Endothelial cell of umbilical vein (primary cell): ENCODE data around the gene DCP2. TPM values are rescaled to one million over a fixed set of nuclear protein-coding genes. Genes with fewer than 3 reads are reported as not detected.

Experiments used
- BruUV-seq: library from RNA; stranded (reverse); fragments of 400-500 nt; replicated peaks from 2 replicates; lab custom pipeline; 2021; lab: Mats Ljungman, UMichigan
- CTCF ChIA-PET: fragments of 300-600, 350-600 bp; sonication (Branson Sonifier 250); formaldehyde crosslinking; loops from one replicate; lab custom pipeline; 2021; ENCODE audit warnings: antibody characterized with exemption, inconsistent platforms; lab: Charles Lee
- POLR2A ChIA-PET: fragments of 300-600, 350-600 bp; sonication (Branson Sonifier 250); formaldehyde crosslinking; loops from one replicate; lab custom pipeline; 2021; ENCODE audit warnings: antibody characterized with exemption, inconsistent platforms; lab: Charles Lee
- DNase-seq: peaks from one replicate; pipeline ENCODE4 v3.0.0-alpha.2; 2011; ENCODE audit warnings: low read depth, low spot score
- FAIRE-seq: peaks from 2 replicates; lab custom pipeline; 2011; peaks lifted over from hg19 to GRCh38; lab: Jason Lieb, UNC
- H2AFZ ChIP-seq: 2 replicates; pipeline ENCODE4 v1.6.0; 2012; ENCODE audit warnings: low read depth, low read length, control low read depth, inconsistent platforms
- H3K27ac ChIP-seq: 2 replicates; pipeline ENCODE4 v1.5.1; 2011; ENCODE audit warnings: low read depth, mild to moderate bottlenecking, control low read depth, low read length, moderate library complexity; ENCODE audit not compliant: insufficient read depth
- H3K27me3 ChIP-seq, 2 experiments: 2 replicates each; pipeline versions ENCODE4 v1.6.0 to v1.6.1; 2011; ENCODE audit warnings: low read length in 2 of 2, mixed read lengths in 1 of 2; ENCODE audit not compliant: control insufficient read depth in 2 of 2, insufficient read depth in 2 of 2
- H3K36me3 ChIP-seq, 2 experiments: 2 replicates in 1 of 2; 3 replicates in 1 of 2; pipeline ENCODE4 v1.5.1; 2011; ENCODE audit warnings: low read length in 2 of 2, mild to moderate bottlenecking in 1 of 2, moderate library complexity in 1 of 2; ENCODE audit not compliant: control insufficient read depth in 2 of 2, insufficient read depth in 2 of 2; ENCODE audit errors: extremely low read depth in 1 of 2
- H3K4me1 ChIP-seq: 3 replicates; pipeline ENCODE4 v1.5.1; 2011; ENCODE audit warnings: mild to moderate bottlenecking, low read length; ENCODE audit not compliant: control insufficient read depth, insufficient read depth; ENCODE audit errors: extremely low read depth
- H3K4me2 ChIP-seq: 2 replicates; pipeline ENCODE4 v1.6.1; 2011; ENCODE audit warnings: low read length, control low read depth, mixed read lengths; ENCODE audit not compliant: insufficient read depth
- H3K4me3 ChIP-seq, 3 experiments: fragments of 200-600 bp in 1 of 3; sonication (generic), shearing (Covaris generic) in 1 of 3; replicated peaks in 1 of 3; 2 replicates each; pipeline ENCODE4 v1.5.1; 2011 to 2016; ENCODE audit warnings: control low read depth in 3 of 3, low read length in 3 of 3, mild to moderate bottlenecking in 2 of 3, inconsistent platforms in 1 of 3, low read depth in 1 of 3, moderate library complexity in 1 of 3; ENCODE audit not compliant: insufficient read depth in 1 of 3
- H3K79me2 ChIP-seq: 2 replicates; pipeline ENCODE4 v1.6.0; 2012; ENCODE audit warnings: low read length, inconsistent platforms; ENCODE audit not compliant: control insufficient read depth, insufficient read depth
- H3K9ac ChIP-seq: replicated peaks from 2 replicates; pipeline ENCODE3; 2011; ENCODE audit warnings: low read length, control low read depth; ENCODE audit not compliant: insufficient read depth; ENCODE audit errors: extremely low read depth
- H3K9me1 ChIP-seq: replicated peaks from 3 replicates; pipeline ENCODE4 v1.6.0; 2011; ENCODE audit warnings: mild to moderate bottlenecking, low read length; ENCODE audit not compliant: control insufficient read depth, insufficient read depth; ENCODE audit errors: extremely low read depth
- H3K9me3 ChIP-seq: replicated peaks from 2 replicates; pipeline ENCODE4 v1.5.1; 2012; ENCODE audit warnings: low read length, inconsistent platforms; ENCODE audit not compliant: control insufficient read depth, insufficient read depth
- H4K20me1 ChIP-seq: replicated peaks from 2 replicates; pipeline ENCODE3; 2011; ENCODE audit warnings: mild to moderate bottlenecking, low read length; ENCODE audit not compliant: control insufficient read depth, insufficient read depth; ENCODE audit errors: extremely low read depth
- CTCF ChIP-seq, 2 donors: IDR thresholded peaks; 1 replicate in 1 of 2; 2 replicates in 1 of 2; pipeline ENCODE4 v1.5.1; 2011; ENCODE audit warnings: low read length in 2 of 2, mild to moderate bottlenecking in 2 of 2, moderate library complexity in 2 of 2, control low read depth in 1 of 2, inconsistent platforms in 1 of 2, low read depth in 1 of 2; ENCODE audit not compliant: insufficient read depth in 1 of 2; ENCODE audit errors: extremely low read depth in 1 of 2
- EZH2 ChIP-seq: IDR thresholded peaks from 2 replicates; pipeline ENCODE4 v1.6.1; 2012; ENCODE audit warnings: borderline replicate concordance, low read depth, mild to moderate bottlenecking, moderate library complexity, low read length, inconsistent platforms; ENCODE audit not compliant: severe bottlenecking
- FOS ChIP-seq: IDR thresholded peaks from 2 replicates; pipeline ENCODE4 v1.6.1; 2011; ENCODE audit warnings: mild to moderate bottlenecking, low read length, moderate library complexity, borderline replicate concordance; ENCODE audit not compliant: insufficient read depth
- GATA2 ChIP-seq: IDR thresholded peaks from 2 replicates; pipeline ENCODE4 v1.7.0; 2011; ENCODE audit warnings: low read depth, mild to moderate bottlenecking, moderate library complexity, mixed read lengths, low read length; ENCODE audit not compliant: insufficient read length, insufficient read depth
- JUN ChIP-seq: IDR thresholded peaks from 2 replicates; pipeline ENCODE4 v1.6.1; 2011; ENCODE audit warnings: borderline replicate concordance, low read depth; ENCODE audit not compliant: insufficient read length, insufficient read depth
- MAX ChIP-seq: IDR thresholded peaks from 2 replicates; pipeline ENCODE4 v1.6.1; 2011; ENCODE audit not compliant: insufficient read depth, insufficient read length
- MYC ChIP-seq: IDR thresholded peaks from one replicate; pipeline ENCODE4 v1.6.1; 2011; ENCODE audit warnings: mild to moderate bottlenecking, low read depth, low read length
- POLR2A ChIP-seq: IDR thresholded peaks from 2 replicates; pipeline ENCODE4 v1.6.1; 2012; ENCODE audit warnings: low read depth, mild to moderate bottlenecking, control low read depth, low read length
- POLR2AphosphoS5 ChIP-seq: IDR thresholded peaks from 2 replicates; pipeline ENCODE4 v1.6.1; 2012; ENCODE audit warnings: low read depth, mild to moderate bottlenecking, control low read depth, low read length, moderate library complexity; ENCODE audit not compliant: insufficient read depth
- dilution Hi-C: fragments of 300-500 bp; cut with MboI; formaldehyde crosslinking; loops from one replicate; pipeline ENCODE4 v1.15.0; 2019; ENCODE audit warnings: low sequenced_read_pairs; ENCODE audit not compliant: extremely low pct_ligation_motif_present
- intact Hi-C: fragments of 100-400 bp; cut with micrococcal nuclease; formaldehyde crosslinking; loops from one replicate; pipeline ENCODE4 v1.10.0; 2022
- polyA plus RNA-seq, 4 experiments: library from polyadenylated mRNA; depleted of rRNA in 3 of 4; stranded (reverse) in 3 of 4; unstranded in 1 of 4; fragments of >200 nt; gene quantifications; 2 replicates each; pipeline versions ENCODE4 v1.2.1 to v1.2.3, GENCODE V29; 2011 to 2012; ENCODE audit warnings: missing spikeins in 1 of 4
- total RNA-seq: library from RNA; stranded (reverse); gene quantifications from 2 replicates; pipeline ENCODE4 v1.2.3, GENCODE V29; 2021

Gene DCP2
- total and polyA plus RNA-seq, 2 donors (not counting 3 experiments of a cell fraction or from before 2014, with no cell fraction given) = 11.3 to 60.0 TPM

GRCh38 chr5:113024076-113024697 lies 47.6 kb downstream of the DCP2 start:
- Histone ChIP-seq H3K4me2 (no peak overlapping the region), H3K4me1 (peaks cover 39% of the 10 kb centered on the region), H2AFZ (no peak overlapping the region), H3K9me1 (no peaks in the 10 kb centered on the region), H3K9ac (no peak overlapping the region), H3K4me3 (no peak overlapping the region), H3K36me3 (peaks cover 19 to 22% of the 10 kb centered on the region in 2 experiments), H3K79me2 (peaks cover 1% of the 10 kb centered on the region), H3K27me3 (no peaks in the 10 kb centered on the region), H3K9me3 (no peaks in the 10 kb centered on the region), H4K20me1 (no peaks in the 10 kb centered on the region), H3K27ac (no peak overlapping the region)
- ChIA-PET CTCF (interaction anchor here (0.7 to 2.0 kb wide), 4 partner anchors 9 to 332 kb away, joined by 4 to 8 read pairs (median 5); no protein-coding TSS in a partner anchor), POLR2A (no interaction called here)
- TF ChIP-seq POLR2A = no peak
- no peak for TF ChIP-seq JUN
- TF ChIP-seq EZH2 = no peak
- TF ChIP-seq CTCF (IDR thresholded peaks at IDR 0.05; ENCODE audit: extremely low read depth in 1 of 2, insufficient read depth in 1 of 2, low read depth in 1 of 2, low read length in 2 of 2) = no peak
- TF ChIP-seq MYC = no peak
- no peak for TF ChIP-seq POLR2AphosphoS5
- no peak for TF ChIP-seq FOS
- no peak for TF ChIP-seq MAX
- TF ChIP-seq GATA2 = no peak
- intact Hi-C loops = no loop called here
- FAIRE-seq (no peak), DNase-seq (no peak)
- dilution Hi-C loops = no loop called here
- no TSS peak for BruUV-seq
